HG03460 (cell line): Measurements from ENCODE around the gene FBXO41.

Experiments
- ATAC-seq: cut with Tn5 transposase; IDR thresholded peaks from one replicate; pipeline ENCODE4 v1.9.1; 2021; ENCODE audit not compliant: unreplicated experiment

FBXO41 gene

DNA sequence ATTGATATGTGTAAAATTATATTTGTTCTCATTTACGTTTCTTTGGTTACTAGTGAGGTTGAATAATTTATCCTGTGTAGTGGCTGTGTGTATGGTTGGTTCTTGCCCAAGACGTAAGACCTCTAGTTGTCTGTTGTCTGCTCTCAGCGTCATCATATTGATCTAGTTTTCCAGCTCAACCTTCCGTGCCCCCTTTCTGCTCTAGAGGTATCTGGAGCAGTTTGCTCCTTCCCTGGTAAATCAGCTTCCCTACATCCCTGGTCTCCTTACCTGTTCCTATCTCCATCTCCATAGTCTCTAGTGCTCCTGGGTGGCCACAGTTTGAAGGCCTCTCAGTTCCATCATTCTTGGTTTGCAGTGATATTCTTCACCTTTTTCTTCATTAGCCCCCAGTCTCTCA, 69.0 kb downstream of the FBXO41 start:
- ATAC-seq: no peak

DNA sequence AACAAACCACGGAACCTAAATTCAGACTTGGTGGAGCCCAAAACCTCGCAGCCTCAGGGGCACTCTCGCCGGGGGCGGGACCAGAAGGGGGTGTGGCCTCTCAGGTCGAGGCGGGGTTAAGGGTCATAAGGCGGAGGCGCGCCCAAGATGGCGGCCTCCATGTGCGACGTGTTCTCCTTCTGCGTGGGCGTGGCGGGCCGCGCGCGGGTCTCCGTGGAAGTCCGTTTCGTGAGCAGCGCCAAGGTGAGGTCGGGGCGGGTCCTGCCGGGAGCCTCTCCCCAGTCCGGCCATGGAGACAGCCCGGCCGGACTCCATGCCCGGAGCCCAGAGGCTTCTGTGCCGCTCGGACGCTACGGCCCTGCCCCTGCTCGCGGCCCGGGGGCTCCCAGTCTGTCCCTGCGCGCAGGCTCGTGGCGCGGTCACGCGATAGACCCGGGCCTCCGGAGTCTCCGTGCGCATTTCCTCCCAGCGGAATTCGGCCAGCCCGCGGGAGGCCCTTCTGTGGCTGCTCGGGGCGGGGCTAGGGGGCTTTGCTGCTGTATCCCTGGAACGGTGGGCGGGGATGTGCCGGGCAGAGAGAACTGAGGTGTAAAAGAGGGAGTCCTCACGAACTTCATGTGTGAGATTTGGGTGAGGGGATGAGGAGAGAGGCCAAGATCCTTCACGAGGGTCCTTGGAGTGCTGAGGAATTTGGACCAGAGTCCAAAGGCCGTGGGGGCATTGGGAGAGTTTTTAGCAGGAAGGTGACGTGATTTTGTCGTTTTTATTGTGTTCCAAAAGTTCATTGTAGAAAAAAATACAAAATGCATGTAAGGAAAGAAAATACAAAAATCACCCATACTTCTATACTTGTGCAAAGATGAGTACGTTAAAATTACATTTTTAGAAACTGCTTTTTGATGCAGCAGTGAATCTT, 69.9 kb downstream of the FBXO41 start, which contains the start of gene SMYD5:
TSS of gene SMYD5 (plus strand) at position 126 of the 916 bp plus-strand sequence. CDS start at position 148, 22 bp downstream.
- peak; percentile 91 for ATAC-seq

GRCh38 chr2:73212448-73213176, 71.7 kb downstream of the FBXO41 start:
- ATAC-seq: peak; percentile 67

GRCh38 chr2:73212098-73212447, 72.2 kb downstream of the FBXO41 start:
- no peak for ATAC-seq

GRCh38 chr2:73210696-73211095, 73.6 kb downstream of the FBXO41 start:
- no peak for ATAC-seq

DNA sequence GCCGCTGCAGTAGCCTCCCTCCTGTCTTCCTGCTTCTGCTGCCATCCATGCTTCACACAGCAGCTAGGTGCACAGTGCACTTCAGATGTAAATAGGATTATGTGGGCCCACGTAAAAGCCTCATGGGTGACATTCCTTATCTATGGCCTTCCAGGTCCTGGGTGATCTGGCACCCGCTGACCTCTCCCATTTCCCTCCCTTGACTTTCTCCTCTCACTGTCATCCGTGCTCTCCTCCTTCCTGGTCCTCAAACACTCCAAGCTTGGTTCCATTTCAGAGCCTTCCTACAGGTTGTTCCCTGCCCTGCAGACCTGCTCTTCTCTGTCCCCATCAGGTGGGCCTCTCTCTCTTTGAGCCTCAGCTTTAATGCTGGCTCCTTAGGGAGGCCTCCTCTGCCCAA, 74.3 kb downstream of the FBXO41 start:
- no peak for ATAC-seq

GRCh38 chr2:73208258-73208657, 76.0 kb downstream of the FBXO41 start:
- ATAC-seq: no peak

- no peak for ATAC-seq
Observed at GRCh38 chr2:73205611-73206010, 78.7 kb downstream of the FBXO41 start.
